HG02870 (cell line): ENCODE measurements around the gene TANK.

Experiments
- ATAC-seq: cut with Tn5 transposase; IDR thresholded peaks from one replicate; pipeline ENCODE4 v1.9.1; 2021; ENCODE audit warnings: mild to moderate bottlenecking, moderate library complexity; ENCODE audit not compliant: unreplicated experiment

Gene TANK

GRCh38 chr2:161133366-161133765 lies 26.9 kb upstream of the TANK start:
- ATAC-seq, result no peak

DNA sequence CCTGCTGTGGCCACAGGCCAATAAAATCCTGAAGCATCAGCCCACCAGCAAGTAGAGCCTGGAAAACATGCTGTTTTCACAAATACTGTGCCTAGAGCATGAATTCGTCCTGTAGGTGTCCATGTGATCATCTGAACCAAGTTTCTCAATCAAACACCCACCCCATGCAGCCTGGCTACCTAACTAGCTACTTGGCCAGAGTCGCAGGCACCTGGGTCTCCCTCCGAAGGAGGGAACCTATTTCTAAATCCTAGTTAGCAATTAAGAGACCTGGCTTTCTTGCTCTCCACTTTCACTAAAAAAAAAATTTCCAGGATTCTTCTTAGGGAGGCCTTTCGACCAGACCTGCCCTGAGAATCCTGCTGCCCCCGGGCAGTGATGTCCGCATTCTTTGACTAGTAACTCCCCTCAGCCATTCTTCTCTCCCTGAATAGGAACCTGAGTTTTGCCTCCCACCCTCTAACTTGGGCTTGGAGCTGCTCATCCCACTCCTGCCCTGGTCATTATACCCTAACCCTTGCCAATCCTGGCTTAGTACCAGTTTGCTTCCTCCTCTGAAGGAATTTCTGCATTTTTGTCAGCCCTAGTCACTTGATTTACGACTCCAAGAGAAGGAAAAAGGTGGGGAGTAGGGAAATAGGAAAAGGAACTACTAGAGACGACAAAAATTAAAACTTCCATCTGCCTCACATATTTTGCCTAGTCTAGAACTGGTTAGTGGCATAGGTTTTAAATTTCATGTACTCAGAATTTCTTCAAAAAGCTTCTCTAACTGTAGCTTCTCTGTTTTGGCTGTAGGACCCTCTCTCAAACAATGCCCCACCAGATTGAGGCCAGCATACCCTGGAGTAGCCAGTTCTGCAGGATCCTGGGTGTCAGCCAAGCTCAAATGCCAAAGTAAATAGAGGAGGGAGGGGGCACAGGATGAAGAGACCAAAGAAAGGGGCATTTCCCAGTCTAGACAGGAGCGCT lies 25.4 kb upstream of the TANK start:
- ATAC-seq, result no peak

- no peak for ATAC-seq
Measured at GRCh38 chr2:161135951-161136593, 24.2 kb upstream of the TANK start.

DNA sequence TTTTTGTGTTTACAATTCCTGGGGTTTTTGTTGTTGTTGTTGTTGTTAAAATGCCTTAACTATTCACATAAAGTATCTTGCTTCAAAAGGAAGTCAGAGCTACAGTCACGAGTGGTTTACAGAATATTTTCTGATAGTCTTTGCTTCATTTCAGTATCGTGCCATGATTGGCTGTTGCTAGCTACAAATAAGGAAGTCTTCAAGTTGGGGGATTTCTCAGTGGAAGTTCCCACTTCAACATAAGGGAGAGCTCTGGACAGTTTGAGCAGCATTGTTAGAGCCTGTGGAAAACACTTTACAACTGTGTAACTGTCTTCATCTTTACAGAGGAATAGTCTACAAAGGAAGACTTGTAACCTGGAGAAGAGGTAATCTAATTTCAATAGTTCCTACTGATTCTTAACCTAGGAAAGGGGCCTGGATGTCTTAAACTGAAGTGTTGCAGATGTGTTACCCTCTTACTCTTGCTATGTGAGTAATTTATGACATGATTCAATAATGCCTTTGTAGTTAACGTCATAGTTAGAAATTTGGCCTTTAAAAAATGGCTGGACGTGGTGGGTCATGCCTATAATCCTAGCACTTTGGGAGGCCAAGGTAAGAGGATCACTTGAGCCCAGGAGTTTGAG lies 23.4 kb upstream of the TANK start:
- ATAC-seq, result peak; percentile 74

- no peak for ATAC-seq
Measured at GRCh38 chr2:161138429-161138828, 21.8 kb upstream of the TANK start.

GRCh38 chr2:161139098-161139987 lies 20.9 kb upstream of the TANK start:
- ATAC-seq, result peak; percentile 29

GRCh38 chr2:161141033-161141432 lies 19.2 kb upstream of the TANK start:
- peak; percentile 54 for ATAC-seq

- no peak for ATAC-seq
Measured at GRCh38 chr2:161146209-161146775, 13.9 kb upstream of the TANK start.

DNA sequence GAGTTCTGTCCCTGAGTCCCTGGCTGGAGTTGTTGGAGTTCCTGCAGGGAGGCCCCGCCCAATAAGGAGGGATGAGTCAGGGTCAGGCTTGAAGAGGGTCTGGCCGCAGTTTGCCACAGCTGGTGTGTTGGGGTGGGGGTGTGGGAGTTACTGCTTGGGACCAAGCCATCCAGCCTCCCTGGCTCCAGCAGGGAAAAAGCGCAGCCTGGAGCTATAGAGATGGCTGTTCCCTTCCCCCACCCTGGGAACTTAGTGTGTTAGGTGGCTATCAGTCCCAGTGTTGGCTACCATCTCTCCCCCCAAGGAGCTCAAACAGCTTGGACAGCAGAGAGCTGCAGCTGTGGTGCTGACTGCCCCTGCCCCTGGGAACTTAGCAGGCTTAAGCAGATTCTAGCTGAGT lies 13.2 kb upstream of the TANK start:
- no peak for ATAC-seq

- ATAC-seq, result peak; percentile 70
Measured at GRCh38 chr2:161147856-161148255, 12.4 kb upstream of the TANK start.

- ATAC-seq, result no peak
Measured at GRCh38 chr2:161150704-161151103, 9.5 kb upstream of the TANK start.

DNA sequence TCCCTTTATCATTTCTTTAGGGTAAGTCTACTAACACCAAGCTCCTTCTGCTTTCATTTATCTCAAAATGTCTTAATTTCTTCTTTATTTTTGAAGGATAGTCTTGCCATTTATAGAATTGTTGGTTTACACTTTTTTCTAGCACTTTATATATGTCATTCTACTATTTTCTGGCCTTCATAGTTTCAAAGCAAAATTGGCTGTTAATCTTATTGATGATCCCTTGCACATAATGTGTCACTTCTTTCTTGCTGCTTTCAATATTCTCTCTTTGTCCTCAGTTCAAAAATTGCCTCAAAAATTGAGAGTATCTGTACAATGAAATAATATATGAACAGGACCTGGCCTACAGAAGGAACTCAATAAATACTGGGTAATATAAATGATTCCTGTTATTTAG lies 7.9 kb upstream of the TANK start:
- no peak for ATAC-seq

- ATAC-seq, result no peak
Measured at GRCh38 chr2:161158882-161159281, 1.3 kb upstream of the TANK start.

DNA sequence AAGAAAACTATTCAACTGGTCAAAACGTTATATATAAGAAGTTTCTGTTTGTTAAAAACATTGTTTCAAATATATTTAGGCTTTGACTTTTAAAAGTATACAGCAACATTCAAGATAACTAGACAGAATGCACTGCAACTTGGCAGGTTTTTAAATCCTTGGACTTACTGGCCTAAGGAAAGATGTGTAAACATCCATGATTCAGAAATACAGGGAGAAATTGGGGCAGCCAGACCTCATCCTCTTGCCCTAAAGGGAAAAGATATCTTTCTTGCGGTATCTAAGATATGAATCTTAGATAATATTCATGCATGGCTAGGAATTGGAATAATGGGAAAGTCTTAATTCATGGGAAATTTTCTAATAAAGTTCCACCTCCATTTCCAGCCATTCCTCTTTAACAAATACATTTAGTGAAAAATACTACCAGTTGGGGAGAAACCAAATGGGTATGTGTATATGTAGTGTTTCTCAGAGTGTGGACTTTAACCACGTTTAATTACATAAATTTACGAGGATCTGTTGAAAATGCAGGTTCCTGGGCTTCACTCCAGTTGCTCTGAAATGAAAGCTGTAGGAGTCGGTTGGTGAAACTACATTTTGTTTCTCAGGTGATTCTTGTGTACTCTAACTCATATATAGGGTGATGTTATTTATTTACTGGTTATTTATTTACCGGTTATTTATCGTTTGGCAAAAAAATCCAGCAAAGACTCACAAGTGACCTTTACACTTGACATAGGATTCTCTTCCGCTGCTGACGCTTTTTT lies 587 bp upstream of the TANK start:
- no peak for ATAC-seq

GRCh38 chr2:161161074-161161706 lies 962 bp downstream of the TANK start:
- ATAC-seq, result peak; percentile 25

DNA sequence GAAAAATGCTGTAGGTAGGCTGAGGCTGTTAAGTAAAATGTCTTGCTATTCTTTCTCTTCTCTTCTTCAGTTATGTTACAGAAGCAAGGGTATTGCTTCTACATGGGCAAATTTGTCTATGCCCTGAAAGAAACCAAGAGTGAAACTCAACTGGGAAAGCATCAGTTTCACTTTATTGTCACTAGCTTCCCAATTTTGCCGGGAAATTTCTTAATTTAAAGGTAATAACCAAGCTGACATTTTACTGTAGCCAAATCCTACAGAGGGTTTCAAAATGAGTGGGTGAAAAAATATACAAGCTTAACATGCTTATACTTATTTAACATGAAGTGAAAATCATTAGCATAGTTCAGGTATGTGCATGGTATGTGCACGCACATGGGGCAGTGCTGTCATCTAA lies 3.2 kb downstream of the TANK start:
- ATAC-seq, result no peak

GRCh38 chr2:161164161-161164560 lies 3.9 kb downstream of the TANK start:
- ATAC-seq, result no peak

GRCh38 chr2:161165266-161165665 lies 5.0 kb downstream of the TANK start:
- no peak for ATAC-seq

- ATAC-seq, result peak; percentile 21
Measured at GRCh38 chr2:161165811-161166210, 5.6 kb downstream of the TANK start.
